ENCODE data around the gene ADAMTSL1.

Gene ADAMTSL1

DNA sequence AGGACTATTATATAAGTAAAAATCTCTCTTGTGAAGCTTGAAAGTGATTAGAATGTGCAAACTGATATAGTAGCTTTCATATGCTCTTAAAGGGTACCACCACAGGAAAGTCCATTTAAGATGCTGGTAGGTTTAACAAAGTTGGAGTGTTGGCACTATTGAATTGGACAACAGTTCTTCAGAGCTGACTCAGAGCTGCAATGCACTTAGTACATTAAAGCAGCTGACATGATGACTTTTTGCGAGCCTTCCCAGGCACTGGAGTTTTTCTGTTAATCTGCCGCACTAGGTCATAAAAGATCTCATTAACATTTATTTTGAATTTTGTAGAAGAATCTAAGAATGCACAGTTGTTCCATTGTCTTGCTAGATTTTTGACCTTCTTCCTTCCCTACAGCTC is 243.8 kb downstream of the ADAMTSL1 start:
- no peak for DNase-seq (ENCODE audit: low spot score)
- in situ Hi-C loops (cut with MboI; ENCODE audit: low sequenced_read_pairs, unreplicated experiment) = no loop called here
- TF ChIP-seq, protein P1, sequence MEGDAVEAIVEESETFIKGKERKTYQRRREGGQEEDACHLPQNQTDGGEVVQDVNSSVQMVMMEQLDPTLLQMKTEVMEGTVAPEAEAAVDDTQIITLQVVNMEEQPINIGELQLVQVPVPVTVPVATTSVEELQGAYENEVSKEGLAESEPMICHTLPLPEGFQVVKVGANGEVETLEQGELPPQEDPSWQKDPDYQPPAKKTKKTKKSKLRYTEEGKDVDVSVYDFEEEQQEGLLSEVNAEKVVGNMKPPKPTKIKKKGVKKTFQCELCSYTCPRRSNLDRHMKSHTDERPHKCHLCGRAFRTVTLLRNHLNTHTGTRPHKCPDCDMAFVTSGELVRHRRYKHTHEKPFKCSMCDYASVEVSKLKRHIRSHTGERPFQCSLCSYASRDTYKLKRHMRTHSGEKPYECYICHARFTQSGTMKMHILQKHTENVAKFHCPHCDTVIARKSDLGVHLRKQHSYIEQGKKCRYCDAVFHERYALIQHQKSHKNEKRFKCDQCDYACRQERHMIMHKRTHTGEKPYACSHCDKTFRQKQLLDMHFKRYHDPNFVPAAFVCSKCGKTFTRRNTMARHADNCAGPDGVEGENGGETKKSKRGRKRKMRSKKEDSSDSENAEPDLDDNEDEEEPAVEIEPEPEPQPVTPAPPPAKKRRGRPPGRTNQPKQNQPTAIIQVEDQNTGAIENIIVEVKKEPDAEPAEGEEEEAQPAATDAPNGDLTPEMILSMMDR (IDR thresholded peaks at IDR 0.05; ENCODE audit: borderline replicate concordance, control extremely low read depth, extremely low read depth, insufficient read depth, missing control alignments) = no peak

DNA sequence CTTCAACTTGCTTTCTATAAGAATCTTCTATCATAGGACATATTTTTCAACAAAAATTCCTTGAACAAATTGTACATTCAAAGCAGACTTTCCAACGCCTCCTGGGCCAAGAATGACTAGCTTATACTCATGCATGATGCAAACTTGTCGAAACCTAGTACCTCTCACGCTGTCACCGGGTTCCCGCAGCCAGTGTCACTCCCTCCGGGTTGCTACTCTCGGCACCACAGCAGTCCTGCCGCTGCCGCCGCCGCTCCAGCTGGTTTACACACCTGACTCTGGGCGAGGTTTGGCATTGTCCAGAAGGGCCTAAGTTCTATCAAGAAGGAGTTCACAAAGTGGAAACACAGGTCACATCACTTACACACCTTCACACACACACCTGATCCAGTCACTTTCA is 244.4 kb downstream of the ADAMTSL1 start:
- no peak for DNase-seq (ENCODE audit: low spot score)
- TF ChIP-seq, protein P1 (IDR thresholded peaks at IDR 0.05; ENCODE audit: borderline replicate concordance, control extremely low read depth, extremely low read depth, insufficient read depth, missing control alignments) = no peak
- in situ Hi-C loops (cut with MboI; ENCODE audit: low sequenced_read_pairs, unreplicated experiment) = no loop called here

DNA sequence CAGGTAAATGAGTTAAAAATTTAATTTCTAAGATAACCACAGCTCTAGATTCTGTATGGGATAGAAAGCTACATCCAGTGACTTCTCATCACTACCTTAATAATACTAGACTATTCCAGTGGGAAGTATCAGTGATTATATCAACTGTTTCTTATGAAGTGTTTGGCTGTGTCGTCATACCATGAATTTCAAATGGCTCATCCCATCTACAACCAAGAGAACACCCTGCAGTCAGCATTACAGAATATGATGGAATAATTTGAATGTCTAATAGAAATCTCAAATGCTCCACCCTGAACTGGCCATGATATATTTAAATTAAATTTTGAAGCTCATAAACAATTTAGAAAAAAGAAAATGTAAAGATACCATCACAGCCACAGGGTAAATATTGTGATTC is 245.0 kb downstream of the ADAMTSL1 start:
- no peak for DNase-seq (ENCODE audit: low spot score)
- TF ChIP-seq, protein P1 (IDR thresholded peaks at IDR 0.05; ENCODE audit: borderline replicate concordance, control extremely low read depth, extremely low read depth, insufficient read depth, missing control alignments) = no peak
- in situ Hi-C loops (cut with MboI; ENCODE audit: low sequenced_read_pairs, unreplicated experiment) = no loop called here

DNA sequence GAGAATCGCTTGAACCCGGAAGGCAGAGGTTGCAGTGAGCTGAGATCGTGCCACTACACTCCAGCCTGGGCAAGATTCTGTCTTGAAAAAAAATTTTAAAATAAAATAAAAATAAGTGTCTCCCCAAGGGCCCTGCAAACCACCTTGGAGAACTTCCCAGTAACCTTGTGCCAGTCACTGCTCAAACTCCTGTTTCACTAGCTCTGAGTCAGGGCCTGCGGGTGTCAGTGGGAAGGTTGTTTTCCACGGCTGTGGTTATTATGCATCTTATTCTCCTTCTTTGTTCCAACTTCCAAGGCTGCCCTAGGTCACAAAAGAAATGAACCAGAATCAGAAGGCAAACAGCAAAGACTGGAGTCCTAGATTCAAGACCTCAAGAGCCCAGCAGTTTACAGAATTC is 246.7 kb downstream of the ADAMTSL1 start:
- in situ Hi-C loops (cut with MboI; ENCODE audit: low sequenced_read_pairs, unreplicated experiment) = no loop called here
- TF ChIP-seq, protein P1 (IDR thresholded peaks at IDR 0.05; ENCODE audit: borderline replicate concordance, control extremely low read depth, extremely low read depth, insufficient read depth, missing control alignments) = no peak
- DNase-seq (ENCODE audit: low spot score) = no peak

DNA sequence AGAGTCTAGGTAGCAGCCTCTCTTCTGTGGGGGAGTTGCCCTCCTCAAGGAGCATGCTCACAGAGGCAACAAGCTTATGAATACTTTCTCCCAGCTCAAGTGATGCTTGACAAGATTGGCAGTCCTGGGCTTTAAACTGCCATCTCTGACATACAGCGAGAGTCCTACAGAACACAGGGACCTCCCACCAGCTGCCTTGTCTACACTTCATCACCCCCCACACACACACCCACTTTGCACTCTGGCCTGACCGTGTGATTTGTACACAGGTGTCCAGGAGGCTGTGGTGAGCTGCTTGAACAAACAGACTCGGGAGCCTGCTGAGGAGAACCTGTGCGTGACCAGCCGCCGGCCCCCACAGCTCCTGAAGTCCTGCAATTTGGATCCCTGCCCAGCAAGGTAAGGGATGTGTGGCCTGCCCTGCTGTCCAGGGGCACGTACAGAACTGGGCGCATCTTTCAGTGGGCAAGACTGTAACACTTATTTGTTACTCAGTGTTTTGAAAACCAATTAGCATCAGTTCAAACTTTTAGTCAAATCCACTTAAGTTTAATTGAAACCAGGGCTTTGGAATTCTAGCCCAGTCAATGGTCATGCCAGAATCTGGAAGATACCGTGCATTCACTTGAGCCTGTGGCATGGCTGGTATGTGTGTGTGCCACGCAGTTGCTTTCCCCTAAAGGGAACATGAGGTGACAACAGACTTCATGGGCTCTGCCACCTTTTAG is 247.5 kb downstream of the ADAMTSL1 start:
- in situ Hi-C loops (cut with MboI; ENCODE audit: low sequenced_read_pairs, unreplicated experiment) = no loop called here
- DNase-seq (ENCODE audit: low spot score) = no peak
- TF ChIP-seq, protein P1 (IDR thresholded peaks at IDR 0.05; ENCODE audit: borderline replicate concordance, control extremely low read depth, extremely low read depth, insufficient read depth, missing control alignments) = no peak

DNA sequence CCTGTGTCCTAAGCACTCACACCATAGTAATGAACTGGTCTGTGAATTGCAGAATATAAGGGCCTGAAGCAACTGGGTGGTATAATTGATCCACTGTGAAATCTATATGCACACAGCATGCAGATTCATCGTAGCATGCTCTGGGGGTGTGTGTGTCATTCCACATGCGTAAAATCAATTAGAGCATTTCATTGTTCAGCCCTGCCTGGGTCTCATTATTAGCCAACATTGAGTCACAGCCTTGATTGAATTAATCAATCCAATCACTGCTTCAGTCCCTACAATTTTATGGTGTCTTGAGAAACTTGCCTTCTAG is 248.0 kb downstream of the ADAMTSL1 start:
- no peak for DNase-seq (ENCODE audit: low spot score)
- TF ChIP-seq, protein P1 (IDR thresholded peaks at IDR 0.05; ENCODE audit: borderline replicate concordance, control extremely low read depth, extremely low read depth, insufficient read depth, missing control alignments) = no peak
- in situ Hi-C loops (cut with MboI; ENCODE audit: low sequenced_read_pairs, unreplicated experiment) = no loop called here
